NCI-H2029 (cell line): ENCODE measurements around the gene PRAMEF12.
"Not testable (repeated sequence)": the region's sequence is repeated elsewhere in the genome, so short reads cannot be mapped to it uniquely, and the experiment has no call there.

ENCODE experiments used
- DNase-seq: peaks from one replicate; lab custom pipeline; 2025; lab: John Stamatoyannopoulos, UW

PRAMEF12 gene

DNA sequence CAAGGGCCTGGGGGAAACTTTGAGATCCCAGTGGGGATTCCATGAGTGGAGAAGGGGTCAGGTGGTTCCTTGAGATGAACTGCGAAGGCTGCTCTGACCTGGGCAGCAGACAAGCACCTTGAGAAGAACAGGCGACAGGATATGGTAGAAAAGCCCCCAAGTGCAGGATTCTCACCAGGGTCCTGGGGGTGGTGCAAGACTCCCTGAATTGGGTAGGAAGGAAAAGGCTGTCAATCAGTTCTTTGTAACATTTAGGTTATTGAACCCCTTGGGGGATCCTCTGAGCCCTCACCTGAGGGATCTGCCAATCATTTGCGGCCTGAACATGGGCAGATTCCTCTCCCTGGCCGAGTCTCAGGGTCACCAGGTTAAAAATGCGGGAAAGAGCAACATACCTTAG is 2.4 kb upstream of the PRAMEF12 start:
- DNase-seq, result no peak

DNA sequence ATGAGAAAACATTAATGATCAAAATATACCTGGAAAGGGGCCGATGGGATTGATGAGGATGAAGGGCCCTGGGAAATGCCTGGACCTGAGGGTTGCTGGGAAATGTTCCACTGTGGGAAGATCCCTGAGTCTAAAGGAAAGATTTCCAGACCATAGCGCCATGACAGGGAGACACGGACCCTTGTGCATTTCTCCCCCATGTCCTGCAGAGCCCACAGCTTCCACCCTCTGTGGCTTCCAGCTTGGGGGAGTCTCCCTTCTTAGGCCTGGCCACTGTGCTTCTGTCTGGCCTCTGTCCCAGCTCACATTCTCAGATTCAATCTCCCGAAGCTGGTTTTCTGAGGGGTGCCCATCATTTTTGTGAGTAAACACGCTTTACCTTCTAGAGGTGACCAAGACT is 1.0 kb upstream of the PRAMEF12 start:
- no peak for DNase-seq

DNA sequence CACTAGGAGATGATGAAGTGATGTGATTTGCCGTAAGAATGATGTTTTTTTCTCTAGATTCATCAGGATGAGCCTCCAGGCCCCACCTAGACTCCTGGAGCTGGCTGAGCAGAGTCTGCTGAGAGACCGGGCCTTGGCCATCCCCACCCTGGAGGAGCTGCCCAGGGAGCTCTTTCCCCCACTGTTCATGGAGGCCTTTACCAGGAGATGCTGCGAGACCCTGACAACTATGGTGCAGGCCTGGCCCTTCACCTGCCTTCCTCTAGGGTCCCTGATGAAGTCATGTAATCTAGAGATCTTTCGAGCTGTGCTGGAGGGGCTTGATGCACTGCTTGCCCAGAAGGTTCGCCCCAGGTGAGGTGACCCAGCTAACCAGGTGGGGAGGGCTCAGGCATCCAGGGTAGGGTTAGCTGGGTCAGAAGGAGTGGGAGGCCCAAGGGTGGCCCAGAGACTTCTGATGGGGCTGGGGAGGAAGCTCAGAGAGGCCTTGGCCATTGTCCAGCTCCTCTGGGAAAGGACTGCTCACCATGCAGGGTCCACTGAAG is 1.3 kb downstream of the PRAMEF12 start:
- no peak for DNase-seq

DNA sequence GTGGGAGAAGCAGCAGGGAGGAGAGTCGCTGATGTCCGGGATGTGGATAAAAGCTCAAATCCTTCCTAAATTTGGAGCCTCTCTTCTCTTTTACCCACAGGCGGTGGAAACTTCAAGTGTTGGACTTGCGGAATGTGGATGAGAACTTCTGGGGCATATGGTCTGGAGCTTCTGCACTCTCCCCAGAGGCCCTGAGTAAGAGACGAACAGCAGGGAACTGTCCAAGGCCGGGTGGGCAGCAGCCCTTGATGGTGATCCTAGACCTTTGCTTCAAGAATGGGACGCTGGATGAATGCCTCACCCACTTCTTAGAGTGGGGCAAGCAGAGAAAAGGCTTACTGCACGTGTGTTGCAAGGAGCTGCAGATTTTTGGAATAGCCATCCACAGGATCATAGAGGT is 1.9 kb downstream of the PRAMEF12 start:
- DNase-seq, result no peak

DNA sequence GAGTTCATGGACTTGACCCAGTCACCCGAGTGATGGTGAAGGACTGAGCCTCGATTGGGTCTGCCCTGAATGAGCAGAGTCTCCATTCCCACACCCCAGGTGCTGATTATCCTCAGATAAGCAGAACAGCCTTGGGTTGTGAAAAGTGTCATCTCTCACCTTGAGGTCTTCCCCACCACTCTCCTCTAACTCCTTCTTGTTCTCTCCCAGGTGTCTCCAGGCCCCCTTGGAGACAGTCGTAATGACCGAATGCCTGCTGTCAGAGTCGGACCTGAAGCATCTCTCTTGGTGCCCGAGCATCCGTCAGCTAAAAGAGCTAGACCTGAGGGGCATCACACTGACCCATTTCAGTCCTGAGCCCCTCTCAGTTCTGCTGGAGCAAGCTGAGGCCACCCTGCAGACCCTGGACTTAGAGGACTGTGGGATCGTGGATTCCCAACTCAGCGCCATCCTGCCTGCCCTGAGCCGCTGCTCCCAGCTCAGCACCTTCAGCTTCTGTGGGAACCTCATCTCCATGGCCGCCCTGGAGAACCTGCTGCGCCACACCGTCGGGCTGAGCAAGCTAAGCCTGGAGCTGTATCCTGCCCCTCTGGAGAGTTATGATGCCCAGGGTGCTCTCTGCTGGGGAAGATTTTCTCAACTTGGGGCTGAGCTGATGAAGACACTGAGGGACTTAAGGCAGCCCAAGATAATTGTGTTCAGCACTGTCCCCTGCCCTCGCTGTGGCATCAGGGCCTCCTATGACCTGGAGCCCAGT is 3.4 kb downstream of the PRAMEF12 start:
- DNase-seq, result no peak

DNA sequence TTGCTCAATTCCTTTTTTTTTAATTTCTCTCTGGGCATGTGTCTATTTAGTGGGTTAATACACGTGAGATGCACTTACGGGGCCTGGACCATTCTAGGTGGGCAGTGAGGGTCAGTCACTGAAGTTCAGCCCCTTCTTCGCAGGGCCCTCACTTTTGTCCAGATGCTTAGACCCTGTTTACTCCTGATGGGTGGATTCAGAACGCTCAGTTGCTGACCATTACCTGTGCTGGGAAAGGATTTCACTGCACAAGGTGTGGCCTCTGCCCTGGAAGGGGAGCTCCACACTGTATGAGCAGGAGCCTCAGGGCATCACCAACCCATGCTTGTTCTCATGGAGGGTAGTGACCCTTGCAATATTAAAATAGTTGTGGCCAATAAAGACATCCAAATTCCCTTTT is 4.5 kb downstream of the PRAMEF12 start:
- no peak for DNase-seq

DNA sequence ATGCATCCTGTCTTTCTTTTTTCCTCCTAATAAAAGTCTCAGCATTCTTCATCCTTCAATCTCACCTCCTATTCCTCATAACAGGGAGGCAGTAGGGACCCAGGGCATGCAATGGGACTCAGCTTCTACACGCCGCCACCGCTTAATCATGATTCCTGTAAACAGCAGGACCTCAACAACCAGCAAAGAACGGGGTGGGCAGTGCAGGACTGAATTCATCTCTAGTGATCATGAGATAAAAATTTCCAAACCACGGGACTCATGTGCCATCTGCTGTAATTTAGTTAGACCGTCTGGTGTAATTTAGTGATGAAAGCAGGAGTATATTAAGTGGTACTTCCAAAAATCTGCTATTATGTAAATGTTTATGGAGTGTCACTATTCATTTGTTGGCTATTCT is 5.4 kb downstream of the PRAMEF12 start:
- DNase-seq, result no peak

DNA sequence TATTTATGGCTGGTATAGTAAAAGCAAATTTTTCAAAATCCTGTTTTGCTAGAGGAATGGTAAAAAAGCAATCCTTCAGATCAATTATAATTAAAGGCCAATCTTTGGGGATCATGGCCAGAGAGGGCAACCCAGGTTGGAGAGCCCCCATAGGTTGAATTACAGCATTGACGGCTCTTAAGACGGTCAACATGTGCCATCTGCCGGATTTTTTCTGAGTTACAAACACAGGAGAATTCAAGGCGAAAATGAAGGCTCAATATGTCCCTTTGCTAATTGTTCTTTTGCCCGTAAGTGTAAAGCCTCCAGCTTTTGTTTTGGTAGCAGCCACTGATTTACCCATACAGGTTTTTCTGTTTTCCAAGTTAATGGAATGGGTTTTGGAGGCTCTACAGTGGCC is 8.0 kb downstream of the PRAMEF12 start:
- DNase-seq, result not testable (repeated sequence)

DNA sequence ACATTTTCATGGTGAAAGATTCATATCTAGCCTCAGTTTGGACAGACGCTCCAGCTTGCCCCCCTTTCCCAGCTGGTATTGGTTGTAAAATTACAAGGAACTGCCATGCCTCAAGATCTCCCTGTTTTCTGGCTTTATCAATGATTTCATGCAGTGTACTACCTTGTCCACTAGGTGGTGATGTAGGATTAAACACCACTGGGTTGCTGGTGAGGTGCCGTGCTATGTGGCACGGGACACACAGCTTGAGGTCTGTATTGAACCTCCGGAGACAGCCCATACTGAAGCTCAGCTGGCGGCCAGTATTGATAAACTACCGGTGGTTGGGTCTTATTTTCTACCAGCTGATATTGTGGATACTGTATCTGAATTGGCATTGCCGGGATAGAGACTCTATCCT is 10.2 kb downstream of the PRAMEF12 start:
- peak; percentile 6 for DNase-seq

DNA sequence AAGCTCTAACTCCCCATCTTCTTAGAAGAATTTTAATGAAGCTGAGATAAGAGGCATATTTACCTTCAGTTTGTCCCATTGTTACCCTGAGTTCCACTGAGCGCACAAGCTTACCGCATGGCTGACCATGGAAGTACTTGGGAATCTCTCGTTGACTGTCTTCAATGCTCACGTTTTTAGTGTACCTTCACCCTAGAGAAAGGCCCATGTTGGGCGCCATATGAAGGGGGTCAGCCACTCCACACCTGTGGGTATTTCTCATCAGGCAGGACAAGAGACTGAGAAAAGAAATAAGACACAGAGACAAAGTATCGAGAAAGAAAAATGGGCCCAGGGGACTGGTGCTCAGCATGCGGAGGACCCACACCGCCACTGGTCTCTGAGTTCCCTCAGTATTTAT is 11.2 kb downstream of the PRAMEF12 start:
- not testable (repeated sequence) for DNase-seq

DNA sequence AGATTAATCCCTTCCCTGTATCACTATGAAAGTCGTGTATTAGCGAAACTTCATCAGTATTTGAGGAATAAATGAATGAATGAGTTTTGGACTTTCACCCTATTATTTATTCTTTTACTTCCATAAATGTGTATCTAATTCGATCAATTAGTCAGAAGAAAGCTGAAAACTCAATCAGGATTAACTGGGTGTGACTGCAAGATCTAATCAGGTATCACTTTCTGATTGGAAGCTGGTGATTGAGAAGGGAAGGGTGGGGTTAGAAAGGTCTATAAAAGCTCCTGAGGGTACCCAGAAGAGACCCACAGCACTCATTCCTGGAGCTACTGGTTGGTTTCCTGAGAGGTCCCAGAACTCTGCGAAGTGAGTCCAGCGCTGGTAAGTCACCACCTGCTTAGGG is 17.6 kb downstream of the PRAMEF12 start, which contains the start of gene PRAMEF1:
TSS of gene PRAMEF1 (plus strand) at position 301 of the 400 bp plus-strand sequence. CDS start 1,831 bp downstream, outside the sequence.
- DNase-seq, result not testable (repeated sequence)

DNA sequence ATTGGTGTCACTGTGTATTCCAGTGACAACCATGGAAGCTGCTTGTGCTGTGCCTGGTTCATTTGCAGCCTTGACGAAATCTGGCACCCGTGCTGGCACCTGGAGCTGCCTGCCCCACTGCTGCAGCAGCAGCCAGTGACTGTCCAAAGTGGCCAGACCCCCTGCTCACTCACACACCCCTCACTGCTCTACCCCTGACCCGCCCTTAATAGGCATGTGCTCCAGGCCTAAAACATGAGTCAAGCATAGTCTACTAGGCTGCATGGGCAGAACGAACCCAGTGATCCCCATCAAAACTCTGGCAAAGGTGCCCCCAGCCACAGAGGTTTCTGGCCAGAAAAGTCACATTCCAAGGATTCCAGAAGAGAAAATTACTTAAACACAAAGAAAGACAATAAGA is 25.4 kb downstream of the PRAMEF12 start:
- DNase-seq, result no peak

DNA sequence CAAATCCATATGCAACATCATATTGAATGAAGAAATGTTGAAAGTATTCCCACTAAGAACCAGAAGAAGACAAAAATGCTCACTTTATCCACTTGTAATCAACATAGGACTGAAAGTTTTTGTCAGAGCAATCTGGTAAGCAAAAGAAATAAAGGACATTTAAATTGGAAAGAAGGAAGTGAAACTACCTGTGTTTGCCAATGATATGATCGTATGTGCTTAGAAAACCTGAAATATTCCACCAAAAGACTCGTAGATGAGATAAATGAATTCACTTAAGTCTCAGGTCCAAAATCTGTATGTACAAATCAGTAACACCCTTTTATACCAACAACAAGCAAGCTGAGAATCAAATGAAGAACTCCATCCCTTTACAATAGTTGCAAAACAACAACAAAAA is 26.2 kb downstream of the PRAMEF12 start:
- DNase-seq, result no peak

DNA sequence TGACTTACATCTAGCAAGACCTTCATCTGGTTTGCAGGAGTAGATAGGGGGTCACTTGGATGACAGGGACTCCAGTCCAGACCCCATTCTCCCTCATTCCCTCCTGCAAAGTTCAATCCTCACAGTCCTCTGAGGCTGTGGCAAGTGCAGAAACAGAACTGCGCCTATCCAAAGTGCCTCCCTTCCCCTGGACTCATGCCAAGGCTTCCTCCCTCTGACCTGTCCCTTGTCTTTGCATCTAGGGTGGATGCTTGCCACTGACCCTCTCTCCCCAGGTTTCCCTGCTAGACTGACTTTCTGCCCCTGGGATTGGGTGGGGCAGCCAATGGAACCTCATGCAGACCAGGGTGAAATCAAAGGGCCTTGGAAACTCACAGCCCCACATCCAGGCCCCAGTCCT is 36.4 kb downstream of the PRAMEF12 start:
- DNase-seq, result no peak

DNA sequence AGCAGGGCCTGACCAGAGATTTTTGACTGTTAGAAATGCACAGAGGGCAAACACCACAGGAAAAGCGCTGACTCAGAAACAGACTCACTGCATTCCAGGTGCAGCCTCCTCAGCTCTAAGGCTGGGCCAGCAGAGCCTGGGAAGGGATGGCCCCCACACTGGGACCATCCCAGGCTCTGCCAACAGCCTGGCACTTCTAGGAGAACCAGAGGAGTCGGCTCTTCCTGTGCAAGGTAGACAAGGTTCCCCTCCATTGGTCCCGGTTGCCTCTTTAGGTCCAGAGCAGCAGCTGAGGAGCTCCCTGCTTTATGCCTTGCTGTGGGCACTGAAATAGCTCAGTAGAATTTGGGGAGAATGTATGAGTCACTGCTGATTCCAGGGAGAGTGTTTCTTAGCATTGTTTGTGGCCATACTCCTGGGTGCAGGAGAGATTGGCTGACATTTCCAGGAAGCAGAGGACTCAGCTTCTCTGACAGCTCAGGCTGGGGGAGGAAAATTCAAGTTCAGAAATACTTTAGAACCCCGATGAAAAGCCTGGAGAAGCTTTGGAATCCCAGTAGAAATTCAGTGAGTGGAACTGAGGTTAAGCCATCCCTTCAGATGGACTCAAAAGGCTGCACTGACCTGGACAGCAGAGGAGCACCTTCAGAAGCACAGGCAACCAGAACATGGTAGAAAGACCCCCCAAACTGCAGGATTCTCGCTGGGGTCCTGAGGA is 37.3 kb downstream of the PRAMEF12 start:
- DNase-seq, result no peak

DNA sequence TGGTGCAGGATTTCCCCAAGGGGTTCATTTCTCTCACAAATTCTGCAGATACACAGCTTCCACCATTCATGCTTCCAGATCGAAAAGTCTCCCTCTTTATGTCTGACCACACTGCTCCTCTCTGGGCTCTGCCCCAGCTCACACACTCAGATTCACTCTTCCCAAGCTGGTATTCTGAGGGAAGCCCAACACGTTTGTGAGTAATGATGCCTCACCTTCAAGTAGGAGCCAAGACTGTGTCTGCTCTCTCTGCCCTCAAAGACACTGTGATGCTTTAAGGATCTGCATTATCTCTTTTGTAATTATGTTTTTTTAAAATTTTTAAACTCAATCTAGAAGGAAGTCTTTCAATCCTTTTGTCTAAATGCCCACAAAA is 37.9 kb downstream of the PRAMEF12 start:
- no peak for DNase-seq

DNA sequence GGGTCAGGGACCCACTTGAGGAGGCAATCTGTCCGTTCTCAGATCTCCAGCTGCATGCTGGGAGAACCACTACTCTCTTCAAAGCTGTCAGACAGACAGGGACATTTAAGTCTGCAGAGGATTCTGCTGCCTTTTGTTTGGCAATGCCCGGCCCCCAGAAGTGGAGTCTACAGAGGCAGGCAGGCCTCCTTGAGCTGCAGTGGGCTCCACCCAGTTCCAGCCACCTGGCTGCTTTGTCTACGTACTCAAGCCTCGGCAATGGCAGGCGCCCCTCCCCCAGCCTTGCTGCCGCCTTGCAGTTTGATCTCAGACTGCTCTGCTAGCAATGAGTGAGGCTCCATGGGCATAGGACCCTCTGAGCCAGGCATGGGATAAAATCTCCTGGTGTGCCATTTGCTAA is 45.5 kb downstream of the PRAMEF12 start:
- DNase-seq, result not testable (repeated sequence)
